ENCODE results near the gene SNED1. TPM values are rescaled to one million over a fixed set of nuclear protein-coding genes. Genes with fewer than 3 reads are reported as not detected.

Gene SNED1
- total and polyA plus RNA-seq, 12 donors = 3.9 to 12.7 (median 6.3) TPM

GRCh38 chr2:241135737-241136136 is 137.3 kb downstream of the SNED1 start:
- Histone ChIP-seq H3K27me3 (no peaks in the 10 kb centered on the region), H3K27ac (no peak overlapping the region), H3K4me1 (no peaks in the 10 kb centered on the region), H3K4me3 (no peak overlapping the region), H3K36me3 (peaks cover 0 to 21% (median 0%) of the 10 kb centered on the region in 9 donors), H3K9me3 (no peaks in the 10 kb centered on the region)
- no peak for DNase-seq
- intact Hi-C loops (cut with DNase I) = no loop called here
- TF ChIP-seq CTCF (IDR thresholded peaks at IDR 0.05) = no peak
- 84 to 85% methylated on average over 9 of the region's 9 CpGs for WGBS, 2 donors
- no peak for ATAC-seq

GRCh38 chr2:241136191-241136590 is 137.8 kb downstream of the SNED1 start:
- Histone ChIP-seq H3K4me3 (no peak overlapping the region), H3K27me3 (no peaks in the 10 kb centered on the region), H3K9me3 (no peaks in the 10 kb centered on the region), H3K27ac (no peak overlapping the region), H3K4me1 (no peaks in the 10 kb centered on the region), H3K36me3 (peaks cover 0 to 22% (median 0%) of the 10 kb centered on the region in 9 donors)
- 95 to 97% methylated on average over 8 of the region's 8 CpGs for WGBS, 2 donors
- intact Hi-C loops (cut with DNase I) = no loop called here
- DNase-seq (no peak), ATAC-seq (no peak)
- TF ChIP-seq CTCF (IDR thresholded peaks at IDR 0.05) = no peak

- no peak for DNase-seq
- Histone ChIP-seq H3K4me3 (no peak overlapping the region), H3K9me3 (no peaks in the 10 kb centered on the region), H3K27ac (no peak overlapping the region), H3K4me1 (no peaks in the 10 kb centered on the region), H3K27me3 (no peaks in the 10 kb centered on the region), H3K36me3 (peaks cover 0 to 22% (median 0%) of the 10 kb centered on the region in 9 donors)
- WGBS, 2 donors = 95 to 96% methylated on average over 25 of the region's 25 CpGs
- no peak for TF ChIP-seq CTCF (IDR thresholded peaks at IDR 0.05)
- no peak for ATAC-seq
- intact Hi-C loops (cut with DNase I) = no loop called here
Observed at GRCh38 chr2:241136661-241137260, 138.3 kb downstream of the SNED1 start.

- TF ChIP-seq CTCF (IDR thresholded peaks at IDR 0.05) = no peak
- no peaks in the 10 kb centered on the region for H3K4me1 ChIP-seq
- no peaks in the 10 kb centered on the region for H3K9me3 ChIP-seq
- H3K36me3 ChIP-seq = peaks cover 0 to 26% (median 0%) of the 10 kb centered on the region in 9 donors
- no peaks in the 10 kb centered on the region for H3K27me3 ChIP-seq
- no peak overlapping the region for H3K27ac ChIP-seq
- WGBS, 2 donors = 89 to 92% methylated on average over 24 of the region's 24 CpGs
- ATAC-seq = peak in 1 of 8 donors; percentile 10
- no peak for DNase-seq
- H3K4me3 ChIP-seq = no peak overlapping the region
- intact Hi-C loops (cut with DNase I) = no loop called here
Observed at GRCh38 chr2:241137276-241138190, 139.1 kb downstream of the SNED1 start.
